K562 (cell line): Measurements from ENCODE around the gene DNAH8. TPM values are rescaled to one million over a fixed set of nuclear protein-coding genes. Genes with fewer than 3 reads are reported as not detected.

Experiments used
- POLR2AphosphoS5 ChIP-seq: IDR thresholded peaks from 2 replicates; pipeline ENCODE4 v1.6.1; 2011; ENCODE audit warnings: mild to moderate bottlenecking, low read depth, low read length, moderate library complexity; ENCODE audit not compliant: control insufficient read depth, insufficient read depth
- RAD21 ChIP-seq, 2 experiments: fragments of 250-450 bp in 1 of 2; fragments of 450-650 bp in 1 of 2; sonication (Bioruptor Pico) in 1 of 2; formaldehyde crosslinking in 1 of 2; IDR thresholded peaks in 1 of 2; conservative IDR thresholded peaks in 1 of 2; 2 replicates each; pipeline versions ENCODE4 v1.4.0 to v1.8.0; 2020 to 2022; ENCODE audit warnings: mild to moderate bottlenecking in 2 of 2, moderate library complexity in 1 of 2
- SRF ChIP-seq, 2 experiments: fragments of 250-450, 450-650 bp in 1 of 2; sonication (Bioruptor Pico) in 1 of 2; sonication (generic) in 1 of 2; formaldehyde crosslinking; IDR thresholded peaks; 2 replicates each; pipeline versions ENCODE4 v1.5.0 to v1.5.1; 2020 to 2022; ENCODE audit warnings: mild to moderate bottlenecking in 1 of 2, missing genetic modification reagents in 1 of 2
- TRIM24 ChIP-seq, 2 experiments: fragments of 450-650 bp; IDR thresholded peaks; 2 replicates each; pipeline ENCODE4 v1.6.1; 2016
- polyA plus RNA-seq, 8 experiments: library from polyadenylated mRNA; depleted of rRNA in 4 of 8; stranded (reverse) in 5 of 8; unstranded in 3 of 8; fragments of >200 nt; fragmentation: Nextera tagmentation in 2 of 8; fragmentation: Illumina TruSeq in 1 of 8; extraction: Ambion mirVana in 2 of 8; extraction: Trizol in 1 of 8; gene quantifications; 2 replicates each; pipeline versions ENCODE4 v1.2.1 to v1.2.3, GENCODE V29; 2011 to 2014; ENCODE audit warnings: inconsistent platforms in 1 of 8, missing spikeins in 1 of 8
- total RNA-seq, 7 experiments: library from RNA; depleted of rRNA in 6 of 7; stranded (reverse); fragments of >200 nt in 6 of 7; fragmentation: Illumina TruSeq in 2 of 7; extraction: Trizol in 2 of 7; gene quantifications; 2 replicates each; pipeline versions ENCODE4 v1.2.1 to v1.2.3, GENCODE V29; 2011 to 2021; ENCODE audit warnings: low replicate concordance in 1 of 7
- TF ChIP-seq, protein P1 (sequence below), 2 experiments: fragments of 150-350 bp in 1 of 2; IDR thresholded peaks; 2 replicates each; pipeline ENCODE4 v1.6.1; 2012 to 2016; ENCODE audit warnings: low read depth in 2 of 2, low read length in 2 of 2, mild to moderate bottlenecking in 1 of 2, moderate library complexity in 1 of 2
- TF ChIP-seq, protein P2 (sequence below), 2 experiments: fragments of 450-650 bp; formaldehyde crosslinking in 1 of 2; IDR thresholded peaks; 2 replicates each; pipeline versions ENCODE4 v1.4.0 to v1.6.1; 2014 to 2020; ENCODE audit warnings: mild to moderate bottlenecking in 2 of 2, borderline replicate concordance in 1 of 2, low read depth in 1 of 2

Gene DNAH8
- total and polyA plus RNA-seq, 9 of the 15 experiments (the other 6 are each of a cell fraction or from before 2014, with no cell fraction given): 1.2 to 4.2 (median 2.9) TPM

DNA sequence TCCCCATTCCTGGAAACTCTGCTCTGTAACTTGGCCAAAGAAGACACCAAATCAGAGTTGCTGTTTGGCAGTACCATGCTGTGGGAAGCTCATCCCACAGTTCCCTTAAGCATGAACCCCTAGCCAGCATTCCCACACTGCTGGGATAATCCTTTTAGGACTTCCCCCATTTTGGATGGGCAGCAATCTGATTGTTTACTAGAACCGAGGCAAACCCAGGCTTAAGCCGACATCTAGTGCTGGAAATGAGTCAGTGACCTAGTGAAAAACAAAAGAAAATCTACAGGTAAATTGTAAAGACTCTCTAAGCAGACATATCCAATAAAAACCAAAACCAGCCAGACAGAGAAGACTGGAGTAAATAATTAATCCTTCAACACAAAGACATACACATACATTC lies 5.2 kb downstream of the DNAH8 start (continued):
- TF ChIP-seq, protein P1, sequence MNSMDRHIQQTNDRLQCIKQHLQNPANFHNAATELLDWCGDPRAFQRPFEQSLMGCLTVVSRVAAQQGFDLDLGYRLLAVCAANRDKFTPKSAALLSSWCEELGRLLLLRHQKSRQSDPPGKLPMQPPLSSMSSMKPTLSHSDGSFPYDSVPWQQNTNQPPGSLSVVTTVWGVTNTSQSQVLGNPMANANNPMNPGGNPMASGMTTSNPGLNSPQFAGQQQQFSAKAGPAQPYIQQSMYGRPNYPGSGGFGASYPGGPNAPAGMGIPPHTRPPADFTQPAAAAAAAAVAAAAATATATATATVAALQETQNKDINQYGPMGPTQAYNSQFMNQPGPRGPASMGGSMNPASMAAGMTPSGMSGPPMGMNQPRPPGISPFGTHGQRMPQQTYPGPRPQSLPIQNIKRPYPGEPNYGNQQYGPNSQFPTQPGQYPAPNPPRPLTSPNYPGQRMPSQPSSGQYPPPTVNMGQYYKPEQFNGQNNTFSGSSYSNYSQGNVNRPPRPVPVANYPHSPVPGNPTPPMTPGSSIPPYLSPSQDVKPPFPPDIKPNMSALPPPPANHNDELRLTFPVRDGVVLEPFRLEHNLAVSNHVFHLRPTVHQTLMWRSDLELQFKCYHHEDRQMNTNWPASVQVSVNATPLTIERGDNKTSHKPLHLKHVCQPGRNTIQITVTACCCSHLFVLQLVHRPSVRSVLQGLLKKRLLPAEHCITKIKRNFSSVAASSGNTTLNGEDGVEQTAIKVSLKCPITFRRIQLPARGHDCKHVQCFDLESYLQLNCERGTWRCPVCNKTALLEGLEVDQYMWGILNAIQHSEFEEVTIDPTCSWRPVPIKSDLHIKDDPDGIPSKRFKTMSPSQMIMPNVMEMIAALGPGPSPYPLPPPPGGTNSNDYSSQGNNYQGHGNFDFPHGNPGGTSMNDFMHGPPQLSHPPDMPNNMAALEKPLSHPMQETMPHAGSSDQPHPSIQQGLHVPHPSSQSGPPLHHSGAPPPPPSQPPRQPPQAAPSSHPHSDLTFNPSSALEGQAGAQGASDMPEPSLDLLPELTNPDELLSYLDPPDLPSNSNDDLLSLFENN (IDR thresholded peaks at IDR 0.05; ENCODE audit: low read depth in 2 of 2, low read length in 2 of 2): no peak
- no peak for TF ChIP-seq POLR2AphosphoS5
- TF ChIP-seq TRIM24 (IDR thresholded peaks at IDR 0.05): 0 out of 4 replicates have a peak, but pooled peaks of 1 of the 2 experiments have one; percentile 9
- peak in 1 of 2 experiments; percentile 61; a peak in 2 of 4 replicates for TF ChIP-seq RAD21 (CRISPR knock-in tag; conservative IDR thresholded peaks at IDR 0.05 in 1 of 2, IDR thresholded peaks at IDR 0.05 in 1 of 2)
- no peak for TF ChIP-seq SRF (CRISPR knock-in tag; IDR thresholded peaks at IDR 0.05)
- TF ChIP-seq, protein P2, sequence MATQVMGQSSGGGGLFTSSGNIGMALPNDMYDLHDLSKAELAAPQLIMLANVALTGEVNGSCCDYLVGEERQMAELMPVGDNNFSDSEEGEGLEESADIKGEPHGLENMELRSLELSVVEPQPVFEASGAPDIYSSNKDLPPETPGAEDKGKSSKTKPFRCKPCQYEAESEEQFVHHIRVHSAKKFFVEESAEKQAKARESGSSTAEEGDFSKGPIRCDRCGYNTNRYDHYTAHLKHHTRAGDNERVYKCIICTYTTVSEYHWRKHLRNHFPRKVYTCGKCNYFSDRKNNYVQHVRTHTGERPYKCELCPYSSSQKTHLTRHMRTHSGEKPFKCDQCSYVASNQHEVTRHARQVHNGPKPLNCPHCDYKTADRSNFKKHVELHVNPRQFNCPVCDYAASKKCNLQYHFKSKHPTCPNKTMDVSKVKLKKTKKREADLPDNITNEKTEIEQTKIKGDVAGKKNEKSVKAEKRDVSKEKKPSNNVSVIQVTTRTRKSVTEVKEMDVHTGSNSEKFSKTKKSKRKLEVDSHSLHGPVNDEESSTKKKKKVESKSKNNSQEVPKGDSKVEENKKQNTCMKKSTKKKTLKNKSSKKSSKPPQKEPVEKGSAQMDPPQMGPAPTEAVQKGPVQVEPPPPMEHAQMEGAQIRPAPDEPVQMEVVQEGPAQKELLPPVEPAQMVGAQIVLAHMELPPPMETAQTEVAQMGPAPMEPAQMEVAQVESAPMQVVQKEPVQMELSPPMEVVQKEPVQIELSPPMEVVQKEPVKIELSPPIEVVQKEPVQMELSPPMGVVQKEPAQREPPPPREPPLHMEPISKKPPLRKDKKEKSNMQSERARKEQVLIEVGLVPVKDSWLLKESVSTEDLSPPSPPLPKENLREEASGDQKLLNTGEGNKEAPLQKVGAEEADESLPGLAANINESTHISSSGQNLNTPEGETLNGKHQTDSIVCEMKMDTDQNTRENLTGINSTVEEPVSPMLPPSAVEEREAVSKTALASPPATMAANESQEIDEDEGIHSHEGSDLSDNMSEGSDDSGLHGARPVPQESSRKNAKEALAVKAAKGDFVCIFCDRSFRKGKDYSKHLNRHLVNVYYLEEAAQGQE (IDR thresholded peaks at IDR 0.05; ENCODE audit: borderline replicate concordance): peak; percentile 24; the same call in 1 of the 2 replicates
- TF ChIP-seq, protein P2 (CRISPR knock-in tag; IDR thresholded peaks at IDR 0.05; ENCODE audit: low read depth): no peak
